HCT116 (cell line): ENCODE data around the gene SNX2. TPM values are rescaled to one million over a fixed set of nuclear protein-coding genes. Genes with fewer than 3 reads are reported as not detected.

Experiments
- ATAC-seq: fragments of 200-7000 bp; cut with Tn5 transposase; 2 replicates; pipeline ENCODE4 v1.9.1; 2020; ENCODE audit warnings: mild to moderate bottlenecking, moderate library complexity
- BruUV-seq: library from RNA; stranded (reverse); fragments of 400-500 nt; replicated peaks from 2 replicates; lab custom pipeline; 2021; lab: Mats Ljungman, UMichigan
- CTCF ChIA-PET: fragments of 300-600 bp; sonication (Branson Sonifier 250); formaldehyde crosslinking; loops from one replicate; lab custom pipeline; 2021; ENCODE audit warnings: antibody characterized with exemption; lab: Charles Lee
- POLR2A ChIA-PET: fragments of 300-600, 350-600 bp; sonication (Branson Sonifier 250); formaldehyde crosslinking; loops from one replicate; lab custom pipeline; 2021; ENCODE audit warnings: antibody characterized with exemption; lab: Charles Lee
- RAD21 ChIA-PET, 2 experiments: fragments of 300-600 bp; sonication (Branson Sonifier 250); formaldehyde crosslinking; loops; one replicate each; lab custom pipeline; 2023; ENCODE audit warnings: low total read pairs in 2 of 2; ENCODE audit not compliant: uncharacterized antibody in 2 of 2, unreplicated experiment in 2 of 2, low non-redundant PET in 1 of 2; lab: Charles Lee
- DNase-seq: peaks from one replicate; pipeline ENCODE4 v3.0.0-alpha.2; 2010; ENCODE audit warnings: low read depth, low spot score
- H2AFZ ChIP-seq: fragments of 200-600 bp; shearing (Covaris generic), sonication (generic); 2 replicates; pipeline ENCODE4 v1.6.1; 2017; ENCODE audit warnings: low read depth, mixed run types, mixed read lengths, antibody characterized with exemption, low read length; ENCODE audit not compliant: poor library complexity, severe bottlenecking
- H3K27ac ChIP-seq: 2 replicates; pipeline ENCODE4 v1.5.1; 2012; ENCODE audit warnings: low read depth, low read length
- H3K27me3 ChIP-seq: fragments of 200-600 bp; sonication (generic); 2 replicates; pipeline ENCODE4 v1.6.1; 2016; ENCODE audit warnings: mixed run types, low read length, mixed read lengths; ENCODE audit not compliant: insufficient read depth
- H3K36me3 ChIP-seq, 2 experiments: fragments of 200-500 bp in 1 of 2; fragments of 200-600 bp in 1 of 2; sonication (Bioruptor generic) in 1 of 2; sonication (generic) in 1 of 2; 2 replicates each; pipeline versions ENCODE4 v1.5.1 to v1.6.1; 2014 to 2016; ENCODE audit warnings: low read length in 2 of 2, inconsistent platforms in 1 of 2, mixed read lengths in 1 of 2, mixed run types in 1 of 2; ENCODE audit not compliant: insufficient read depth in 2 of 2, control insufficient read depth in 1 of 2
- H3K4me1 ChIP-seq, 2 experiments: fragments of 200-600 bp in 1 of 2; sonication (generic) in 1 of 2; 2 replicates each; pipeline versions ENCODE4 v1.5.1 to v1.6.1; 2012 to 2017; ENCODE audit warnings: low read length in 2 of 2, inconsistent platforms in 1 of 2, mild to moderate bottlenecking in 1 of 2, mixed read lengths in 1 of 2, mixed run types in 1 of 2, moderate library complexity in 1 of 2; ENCODE audit not compliant: insufficient read depth in 2 of 2, control insufficient read depth in 1 of 2
- H3K4me2 ChIP-seq: fragments of 200-600 bp; sonication (generic); 2 replicates; pipeline ENCODE4 v1.6.1; 2017; ENCODE audit warnings: mixed run types, low read length, mixed read lengths
- H3K4me3 ChIP-seq, 2 experiments: fragments of 200-600 bp in 1 of 2; sonication (generic) in 1 of 2; replicated peaks in 1 of 2; 2 replicates each; pipeline ENCODE4 v1.5.1; 2011 to 2016; ENCODE audit warnings: low read length in 2 of 2, control low read depth in 1 of 2, low read depth in 1 of 2, mild to moderate bottlenecking in 1 of 2, mixed read lengths in 1 of 2, mixed run types in 1 of 2
- H3K79me2 ChIP-seq: fragments of 200-600 bp; sonication (generic); 2 replicates; pipeline ENCODE4 v1.6.1; 2017; ENCODE audit warnings: mild to moderate bottlenecking, mixed run types, low read length, moderate library complexity, mixed read lengths; ENCODE audit not compliant: insufficient read depth
- H3K9ac ChIP-seq: fragments of 200-600 bp; sonication (generic); 2 replicates; pipeline ENCODE4 v1.6.1; 2016; ENCODE audit warnings: low read length, mixed read lengths
- H3K9me2 ChIP-seq: fragments of 200-600 bp; sonication (generic), shearing (Covaris generic); 2 replicates; pipeline ENCODE4 v1.6.1; 2017; ENCODE audit warnings: mixed run types, mild to moderate bottlenecking, moderate library complexity; ENCODE audit not compliant: insufficient read depth
- H3K9me3 ChIP-seq, 2 experiments: fragments of 200-500 bp in 1 of 2; fragments of 200-600 bp in 1 of 2; sonication (Bioruptor generic) in 1 of 2; sonication (generic) in 1 of 2; 2 replicates each; pipeline ENCODE4 v1.6.1; 2014 to 2017; ENCODE audit warnings: low read length in 2 of 2, mixed read lengths in 2 of 2, inconsistent platforms in 1 of 2, low read depth in 1 of 2, mild to moderate bottlenecking in 1 of 2, mixed run types in 1 of 2, moderate library complexity in 1 of 2; ENCODE audit not compliant: control insufficient read depth in 1 of 2, insufficient read depth in 1 of 2
- H4K20me1 ChIP-seq: fragments of 200-600 bp; sonication (generic), shearing (Covaris generic); 2 replicates; pipeline ENCODE4 v1.6.1; 2017; ENCODE audit warnings: mixed run types, mild to moderate bottlenecking, moderate library complexity; ENCODE audit not compliant: insufficient read depth
- CEBPB ChIP-seq: IDR thresholded peaks from 2 replicates; pipeline ENCODE4 v1.6.1; 2012; ENCODE audit warnings: low read depth
- CTCF ChIP-seq, 3 experiments: fragments of 200-600 bp in 1 of 3; sonication (generic) in 1 of 3; IDR thresholded peaks in 2 of 3; conservative IDR thresholded peaks in 1 of 3; 2 replicates each; pipeline ENCODE4 v1.5.1; 2012 to 2017; ENCODE audit warnings: low read depth in 2 of 3, low read length in 2 of 3, antibody characterized with exemption in 1 of 3, borderline replicate concordance in 1 of 3, control low read depth in 1 of 3, mild to moderate bottlenecking in 1 of 3, mixed read lengths in 1 of 3, mixed run types in 1 of 3, moderate library complexity in 1 of 3; ENCODE audit not compliant: insufficient read depth in 1 of 3
- EGR1 ChIP-seq: IDR thresholded peaks from 2 replicates; pipeline ENCODE4 v1.6.1; 2012; ENCODE audit warnings: low read depth
- ELF1 ChIP-seq: IDR thresholded peaks from 2 replicates; pipeline ENCODE4 v1.6.1; 2012; ENCODE audit warnings: low read depth, borderline replicate concordance
- EZH2 ChIP-seq: fragments of 200-600 bp; sonication (generic); IDR thresholded peaks from 2 replicates; pipeline ENCODE4 v1.6.1; 2017; ENCODE audit warnings: antibody characterized with exemption, mixed run types
- MAX ChIP-seq: IDR thresholded peaks from 2 replicates; pipeline ENCODE4 v1.6.1; 2012
- POLR2A ChIP-seq: IDR thresholded peaks from 2 replicates; pipeline ENCODE4 v1.7.0; 2011; ENCODE audit warnings: borderline replicate concordance; ENCODE audit not compliant: insufficient read depth, insufficient read length; ENCODE audit errors: extremely low read depth
- RAD21 ChIP-seq: IDR thresholded peaks from 2 replicates; pipeline ENCODE4 v1.6.1; 2012; ENCODE audit warnings: low read depth, mild to moderate bottlenecking
- REST ChIP-seq: IDR thresholded peaks from 2 replicates; pipeline ENCODE4 v1.6.1; 2012; ENCODE audit warnings: low read depth
- SRF ChIP-seq: IDR thresholded peaks from 2 replicates; pipeline ENCODE4 v1.6.1; 2012; ENCODE audit warnings: low read depth
- TCF7L2 ChIP-seq: IDR thresholded peaks from 2 replicates; pipeline ENCODE4 v1.7.0; 2011; ENCODE audit warnings: borderline replicate concordance, inconsistent platforms; ENCODE audit not compliant: insufficient read depth, insufficient read length; ENCODE audit errors: extremely low read depth
- ZFX ChIP-seq: fragments of 450-650 bp; IDR thresholded peaks from 2 replicates; pipeline ENCODE4 v1.6.1; 2017
- intact Hi-C: fragments of 100-400 bp; cut with micrococcal nuclease; formaldehyde crosslinking; loops from 2 replicates; pipeline ENCODE4 v1.10.0; 2022
- total RNA-seq: library from RNA; stranded (reverse); gene quantifications from one replicate; pipeline ENCODE4 v1.2.1, GENCODE V29; 2021; ENCODE audit not compliant: unreplicated experiment
- TF ChIP-seq, protein P1 (sequence below): IDR thresholded peaks from 2 replicates; pipeline ENCODE4 v1.6.1; 2012

The SNX2 gene
- total RNA-seq, 1 experiment from 2014 or later, result 57.7 TPM

DNA sequence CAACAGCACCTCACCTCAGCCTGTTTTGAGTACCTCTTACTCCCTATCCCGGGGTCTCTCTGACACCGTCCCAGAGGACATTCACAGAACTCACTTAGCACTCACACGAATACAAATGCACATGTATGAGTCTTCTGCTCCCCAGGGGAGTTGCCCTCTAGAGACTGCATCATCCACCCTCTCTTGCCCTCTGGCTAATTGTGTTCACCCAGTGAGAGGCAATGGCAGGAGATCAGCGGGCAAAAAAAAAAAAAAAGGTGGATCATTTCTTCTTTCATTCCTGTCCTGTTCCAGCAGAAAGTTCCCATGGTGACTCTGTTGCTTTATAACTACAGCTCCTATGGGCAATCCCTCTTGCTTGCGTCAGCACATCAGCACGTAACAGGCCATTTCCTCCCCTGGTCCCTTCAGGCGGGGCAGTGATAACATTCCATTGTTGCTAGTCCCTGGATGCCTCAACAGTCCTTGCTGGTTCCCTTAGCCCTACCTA is 23.5 kb upstream of the SNX2 start:
- ChIA-PET RAD21 (no interaction called here), POLR2A (no interaction called here), CTCF (no interaction called here)
- H3K36me3 ChIP-seq, result no peaks in the 10 kb centered on the region
- H3K79me2 ChIP-seq, result no peaks in the 10 kb centered on the region
- no peaks in the 10 kb centered on the region for H3K4me1 ChIP-seq
- DNase-seq (no peak), ATAC-seq (no peak)
- intact Hi-C loops, result no loop called here
- no peak overlapping the region for H2AFZ ChIP-seq
- H3K27ac ChIP-seq, result no peak overlapping the region
- H3K4me2 ChIP-seq, result no peak overlapping the region
- no TSS peak for BruUV-seq
- H4K20me1 ChIP-seq, result no peaks in the 10 kb centered on the region
- H3K27me3 ChIP-seq, result no peaks in the 10 kb centered on the region
- H3K9me2 ChIP-seq, result no peaks in the 10 kb centered on the region
- no peak overlapping the region for H3K9ac ChIP-seq
- no peak for TF ChIP-seq RAD21
- no peak for TF ChIP-seq REST
- TF ChIP-seq, protein P1, sequence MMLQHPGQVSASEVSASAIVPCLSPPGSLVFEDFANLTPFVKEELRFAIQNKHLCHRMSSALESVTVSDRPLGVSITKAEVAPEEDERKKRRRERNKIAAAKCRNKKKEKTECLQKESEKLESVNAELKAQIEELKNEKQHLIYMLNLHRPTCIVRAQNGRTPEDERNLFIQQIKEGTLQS, result no peak
- TF ChIP-seq SRF, result no peak
- TF ChIP-seq ZFX, result no peak
- TF ChIP-seq CTCF (IDR thresholded peaks at IDR 0.05 in 2 of 3, conservative IDR thresholded peaks at IDR 0.05 in 1 of 3; ENCODE audit: borderline replicate concordance in 1 of 3, insufficient read depth in 1 of 3, low read depth in 2 of 3, low read length in 2 of 3), result no peak
- no peak for TF ChIP-seq MAX
- no peak for TF ChIP-seq EZH2
- TF ChIP-seq TCF7L2, result no peak
- TF ChIP-seq CEBPB, result no peak
- TF ChIP-seq POLR2A, result no peak
- no peak for TF ChIP-seq ELF1
- no peak for TF ChIP-seq EGR1
- no peaks in the 10 kb centered on the region for H3K9me3 ChIP-seq
- no peak overlapping the region for H3K4me3 ChIP-seq
